Dedifferentiated amniotic fluid mesenchymal stem cell (primary cell): ENCODE results near the gene KCNE2.
"Not testable (repeated sequence)": the region's sequence is repeated elsewhere in the genome, so short reads cannot be mapped to it uniquely, and the experiment has no call there.

Experiments used
- DNase-seq: peaks from one replicate; pipeline ENCODE4 v3.0.0-alpha.2; 2016; ENCODE audit errors: extremely low spot score

Gene KCNE2

GRCh38 chr21:34407294-34407693 is 43.5 kb downstream of the KCNE2 start:
- not testable (repeated sequence) for DNase-seq

GRCh38 chr21:34417448-34418077 is 53.8 kb downstream of the KCNE2 start:
- DNase-seq: not testable (repeated sequence)
